Dendritic cell treated with granulocyte-macrophage colony-stimulating factor and Interleukin-4, amounts not matched to agents 40 ng/mL and 50 ng/mL, for 4 days (primary cell): ENCODE data around the gene MATN1.

Experiments
- H3K27ac Mint-ChIP-seq: one replicate; pipeline ENCODE4 v1.8.0; 2022; ENCODE audit warnings: mild to moderate bottlenecking, mixed read lengths
- H3K27me3 Mint-ChIP-seq: one replicate; pipeline ENCODE4 v1.8.0; 2022; ENCODE audit warnings: mild to moderate bottlenecking, mixed read lengths
- H3K36me3 Mint-ChIP-seq: one replicate; pipeline ENCODE4 v1.8.0; 2022; ENCODE audit warnings: low read depth, mixed read lengths
- H3K4me1 Mint-ChIP-seq: one replicate; pipeline ENCODE4 v1.8.0; 2022; ENCODE audit warnings: low read depth, mixed read lengths
- H3K4me3 Mint-ChIP-seq: one replicate; pipeline ENCODE4 v1.8.0; 2022; ENCODE audit warnings: mild to moderate bottlenecking, moderate library complexity, mixed read lengths
- H3K9me3 Mint-ChIP-seq: one replicate; pipeline ENCODE4 v1.8.0; 2022; ENCODE audit warnings: mixed read lengths
- intact Hi-C: fragments of 100-400 bp; cut with micrococcal nuclease; formaldehyde crosslinking; loops from one replicate; pipeline ENCODE4 v1.15.0; 2022

Gene MATN1

DNA sequence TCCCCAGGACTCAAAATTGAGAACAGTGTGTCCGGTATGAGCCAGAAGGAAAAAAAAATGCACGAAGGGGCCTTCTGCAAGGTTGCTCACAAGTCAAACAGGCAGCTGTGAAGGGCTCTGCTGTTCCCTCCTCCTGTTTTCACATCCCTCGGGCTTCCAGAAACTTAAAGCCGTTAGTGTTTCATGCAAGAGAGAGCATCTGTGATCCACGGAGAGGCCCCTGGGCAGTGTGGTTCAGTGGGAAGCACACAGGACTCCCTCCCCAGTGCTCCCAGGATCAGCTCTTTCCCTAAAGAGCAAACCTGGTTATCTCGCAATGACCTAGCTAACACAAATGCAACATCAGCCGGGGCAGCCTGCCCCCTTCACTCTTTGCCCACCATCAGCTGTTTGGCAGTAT is 2.9 kb upstream of the MATN1 start:
- Mint-ChIP-seq H3K9me3 (no peaks in the 10 kb centered on the region), H3K4me1 (peaks cover 35% of the 10 kb centered on the region), H3K36me3 (no peaks in the 10 kb centered on the region), H3K27ac (no peak overlapping the region), H3K27me3 (no peaks in the 10 kb centered on the region), H3K4me3 (no peak overlapping the region)
- intact Hi-C loops = no loop called here

DNA sequence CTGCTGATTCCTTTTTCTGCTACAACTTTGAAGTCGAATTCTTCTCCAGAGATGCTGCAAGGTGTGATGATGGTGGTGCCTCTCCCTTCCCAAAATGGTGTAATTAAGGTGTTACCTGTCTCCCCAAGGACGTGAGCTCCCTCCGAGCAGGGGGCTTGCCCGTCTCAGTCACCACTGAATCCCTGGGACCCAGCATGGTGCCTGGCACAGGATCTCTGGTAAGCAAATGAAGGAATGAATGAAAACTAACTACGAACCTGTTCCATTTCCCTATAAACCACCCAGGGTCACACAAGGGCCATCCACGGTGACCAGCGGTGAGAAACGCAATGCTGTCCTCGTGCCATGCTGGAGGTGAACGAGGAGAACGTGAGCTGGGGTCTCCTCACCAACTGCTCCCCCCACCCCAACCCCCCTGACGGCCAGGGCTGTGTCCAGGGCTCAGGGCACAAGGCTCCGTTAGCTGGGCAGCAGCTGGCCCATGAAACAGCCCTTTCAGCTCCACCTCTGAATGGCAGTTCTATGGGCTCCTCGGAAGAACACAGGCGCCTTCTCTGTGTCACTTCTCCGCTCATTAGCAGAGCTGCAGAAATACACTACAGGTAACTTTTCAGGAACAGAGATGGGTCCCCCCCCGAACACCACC is 2.2 kb upstream of the MATN1 start:
- H3K27ac Mint-ChIP-seq = no peak overlapping the region
- no peaks in the 10 kb centered on the region for H3K27me3 Mint-ChIP-seq
- intact Hi-C loops = no loop called here
- H3K36me3 Mint-ChIP-seq = no peaks in the 10 kb centered on the region
- H3K9me3 Mint-ChIP-seq = no peaks in the 10 kb centered on the region
- no peak overlapping the region for H3K4me3 Mint-ChIP-seq
- peaks cover 32% of the 10 kb centered on the region for H3K4me1 Mint-ChIP-seq

GRCh38 chr1:30724655-30725421 is 1.5 kb upstream of the MATN1 start:
- peaks cover 24% of the 10 kb centered on the region for H3K4me1 Mint-ChIP-seq
- H3K27me3 Mint-ChIP-seq = peaks cover 3% of the 10 kb centered on the region
- no peak overlapping the region for H3K4me3 Mint-ChIP-seq
- H3K27ac Mint-ChIP-seq = no peak overlapping the region
- no peaks in the 10 kb centered on the region for H3K36me3 Mint-ChIP-seq
- no peaks in the 10 kb centered on the region for H3K9me3 Mint-ChIP-seq
- intact Hi-C loops = no loop called here

DNA sequence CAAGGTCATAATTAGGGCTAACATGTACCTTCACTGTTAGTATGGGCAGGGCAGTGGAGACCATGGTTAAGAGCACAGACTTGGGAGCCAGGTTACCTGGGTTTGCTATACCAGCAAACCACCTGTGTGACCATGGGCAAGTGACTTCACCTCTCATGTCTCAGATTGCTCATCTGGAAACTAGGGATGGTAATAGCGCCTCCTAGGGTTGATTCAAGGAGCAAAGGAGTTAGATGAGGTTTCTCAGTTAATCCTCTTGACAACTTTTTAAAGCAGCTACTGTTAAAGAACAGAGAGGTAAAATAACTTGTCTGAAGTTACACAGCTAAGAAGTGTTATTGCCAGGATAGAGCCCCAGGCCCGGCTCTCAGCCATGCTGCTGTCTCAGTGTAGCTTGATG is 790 bp upstream of the MATN1 start:
- H3K4me3 Mint-ChIP-seq = no peak overlapping the region
- peaks cover 4% of the 10 kb centered on the region for H3K27me3 Mint-ChIP-seq
- intact Hi-C loops = no loop called here
- H3K36me3 Mint-ChIP-seq = no peaks in the 10 kb centered on the region
- peak overlapping the region; percentile 14 for H3K27ac Mint-ChIP-seq
- H3K4me1 Mint-ChIP-seq = peaks cover 30% of the 10 kb centered on the region
- H3K9me3 Mint-ChIP-seq = no peaks in the 10 kb centered on the region

GRCh38 chr1:30721812-30722537 is 1.4 kb downstream of the MATN1 start:
- Mint-ChIP-seq H3K36me3 (no peaks in the 10 kb centered on the region), H3K4me1 (peaks cover 35% of the 10 kb centered on the region)
- intact Hi-C loops = no loop called here

DNA sequence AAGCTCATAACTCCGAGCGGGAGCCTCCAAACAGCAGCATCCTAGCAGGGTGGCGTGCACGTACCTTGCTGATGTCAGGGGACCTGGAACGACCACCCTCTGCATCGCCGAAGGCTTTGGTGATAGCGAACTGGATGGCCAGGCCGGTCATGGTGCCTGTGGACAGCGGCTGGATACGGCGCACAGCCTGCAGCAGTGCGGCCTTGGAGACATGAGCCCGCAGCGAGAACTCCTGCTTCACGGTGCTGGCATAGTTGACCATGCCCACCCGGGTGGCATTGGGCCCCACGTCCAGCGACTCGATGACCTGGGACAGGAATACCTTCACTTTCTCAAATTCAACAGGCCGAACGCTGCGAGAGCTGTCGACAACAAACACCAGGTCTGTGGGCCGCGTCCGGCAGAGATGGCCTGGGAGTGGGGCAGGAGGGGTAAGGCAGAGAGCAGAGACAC is 2.0 kb downstream of the MATN1 start:
- intact Hi-C loops = no loop called here
- H3K36me3 Mint-ChIP-seq = no peaks in the 10 kb centered on the region
- no peak overlapping the region for H3K27ac Mint-ChIP-seq
- no peaks in the 10 kb centered on the region for H3K9me3 Mint-ChIP-seq
- H3K27me3 Mint-ChIP-seq = peaks cover 6% of the 10 kb centered on the region
- no peak overlapping the region for H3K4me3 Mint-ChIP-seq
- H3K4me1 Mint-ChIP-seq = peaks cover 35% of the 10 kb centered on the region

More at GRCh38 chr1:30721812-30722537, 1.4 kb downstream of the MATN1 start:
- Mint-ChIP-seq H3K27ac (no peak overlapping the region), H3K27me3 (peaks cover 6% of the 10 kb centered on the region), H3K4me3 (no peak overlapping the region), H3K9me3 (no peaks in the 10 kb centered on the region)

- no peak overlapping the region for H3K4me3 Mint-ChIP-seq
- intact Hi-C loops = no loop called here
- H3K27me3 Mint-ChIP-seq = peaks cover 6% of the 10 kb centered on the region
- H3K27ac Mint-ChIP-seq = peak overlapping the region; percentile 99
- peaks cover 3% of the 10 kb centered on the region for H3K9me3 Mint-ChIP-seq
- H3K4me1 Mint-ChIP-seq = peaks cover 35% of the 10 kb centered on the region
- no peaks in the 10 kb centered on the region for H3K36me3 Mint-ChIP-seq
Measured at GRCh38 chr1:30720271-30721223, 2.8 kb downstream of the MATN1 start.

- H3K4me3 Mint-ChIP-seq = peak overlapping the region; percentile 86
- H3K9me3 Mint-ChIP-seq = peaks cover 11% of the 10 kb centered on the region
- intact Hi-C loops = loop anchor here (1.0 to 5.0 kb wide), 5 partner anchors 38 to 1482 kb away; partner anchors contain the start of genes LAPTM5 and PTPRU
- peaks cover 9% of the 10 kb centered on the region for H3K27me3 Mint-ChIP-seq
- H3K27ac Mint-ChIP-seq = peak overlapping the region; percentile 99
- H3K4me1 Mint-ChIP-seq = peaks cover 35% of the 10 kb centered on the region
- H3K36me3 Mint-ChIP-seq = no peaks in the 10 kb centered on the region
Measured at GRCh38 chr1:30719406-30720270, 3.7 kb downstream of the MATN1 start.

DNA sequence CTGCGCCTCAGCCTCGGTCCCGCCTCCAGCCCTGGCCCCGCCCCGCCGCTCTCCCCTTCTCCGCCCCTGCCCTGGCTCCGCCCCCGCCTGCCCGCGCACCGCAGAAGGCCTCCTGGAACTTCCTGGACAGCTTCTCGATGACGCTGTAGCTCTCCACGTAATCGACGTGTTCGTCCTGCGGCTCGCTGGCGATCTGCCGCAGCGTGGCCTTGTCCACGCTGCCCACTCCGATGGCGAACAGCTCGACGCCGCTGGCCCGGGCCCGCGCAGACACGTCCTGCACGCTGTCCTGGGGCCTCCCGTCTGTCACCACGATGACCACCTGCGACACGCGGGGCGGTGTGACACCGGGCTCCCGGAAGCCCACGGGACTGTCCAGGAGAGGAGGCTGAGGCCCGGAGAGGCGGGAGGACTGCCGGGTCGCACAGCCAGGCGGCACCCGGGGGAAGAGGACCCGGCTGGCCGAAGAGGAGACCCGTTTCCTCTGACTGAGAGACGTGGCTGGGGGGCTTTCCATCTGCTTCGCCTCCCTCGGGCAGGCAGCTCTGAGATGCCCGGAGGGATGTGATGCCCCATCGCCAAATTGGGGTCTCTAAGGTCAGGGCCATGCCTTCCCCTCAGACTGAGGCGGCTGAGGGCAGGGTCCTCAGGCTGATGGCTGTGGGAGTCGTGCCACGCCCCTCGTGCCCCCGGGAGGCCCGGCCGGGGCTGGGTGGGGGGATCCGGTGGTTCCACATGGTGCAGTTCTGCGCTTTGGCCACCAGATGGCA is 4.6 kb downstream of the MATN1 start:
- Mint-ChIP-seq H3K27me3 (peaks cover 9% of the 10 kb centered on the region), H3K4me3 (peak overlapping the region; percentile 86), H3K36me3 (no peaks in the 10 kb centered on the region), H3K27ac (peak overlapping the region; percentile 99), H3K4me1 (peaks cover 32% of the 10 kb centered on the region), H3K9me3 (peaks cover 11% of the 10 kb centered on the region)
- intact Hi-C loops = loop anchor here (1.0 to 5.0 kb wide), 5 partner anchors 38 to 1482 kb away; partner anchors contain the start of genes LAPTM5 and PTPRU

GRCh38 chr1:30718091-30718635 is 5.2 kb downstream of the MATN1 start:
- Mint-ChIP-seq H3K27me3 (peaks cover 11% of the 10 kb centered on the region), H3K4me3 (peak overlapping the region; percentile 86), H3K9me3 (peaks cover 11% of the 10 kb centered on the region), H3K36me3 (no peaks in the 10 kb centered on the region), H3K27ac (peak overlapping the region; percentile 99), H3K4me1 (peaks cover 25% of the 10 kb centered on the region)
- intact Hi-C loops = loop anchor here (2.0 to 5.0 kb wide), 4 partner anchors 39 to 1481 kb away; partner anchors contain the start of genes LAPTM5 and PTPRU

- H3K4me3 Mint-ChIP-seq = no peak overlapping the region
- H3K36me3 Mint-ChIP-seq = no peaks in the 10 kb centered on the region
- intact Hi-C loops = loop anchor here (5.0 kb wide), 3 partner anchors 41 to 1479 kb away; partner anchors contain the start of genes LAPTM5 and PTPRU
- peaks cover 15% of the 10 kb centered on the region for H3K27me3 Mint-ChIP-seq
- H3K4me1 Mint-ChIP-seq = peaks cover 17% of the 10 kb centered on the region
- peaks cover 11% of the 10 kb centered on the region for H3K9me3 Mint-ChIP-seq
- no peak overlapping the region for H3K27ac Mint-ChIP-seq
Measured at GRCh38 chr1:30716646-30717045, 6.7 kb downstream of the MATN1 start.
